Naive thymus-derived CD8-positive, alpha-beta T cell (primary cell): ENCODE measurements around the gene ETV1. TPM values are rescaled to one million over a fixed set of nuclear protein-coding genes. Genes with fewer than 3 reads are reported as not detected.

Experiments
- ATAC-seq, 2 donors: fragments of 150-1000 bp; cut with Tn5 transposase in 1 of 2; sonication (Bioruptor Pico), chemical (Tn5 transposase) in 1 of 2; 1 replicate in 1 of 2; 2 replicates in 1 of 2; pipeline ENCODE4 v1.10.0; 2021; ENCODE audit warnings: mild to moderate bottlenecking in 2 of 2, moderate library complexity in 2 of 2
- POLR2A ChIA-PET: fragments of 350-600 bp; sonication (Branson Sonifier 250); formaldehyde crosslinking; loops from one replicate; lab custom pipeline; 2021; ENCODE audit warnings: antibody characterized with exemption; lab: Charles Lee
- DNase-seq, 10 donors: peaks; one replicate each; pipeline versions ENCODE4 v3.0.0 to v3.0.0-alpha.2; 2020 to 2022
- H3K27ac Mint-ChIP-seq, 10 donors: one replicate each; pipeline ENCODE4 v1.8.0; 2020 to 2022; ENCODE audit warnings: mild to moderate bottlenecking in 10 of 10, mixed read lengths in 10 of 10, moderate library complexity in 4 of 10, inconsistent platforms in 1 of 10
- H3K27me3 Mint-ChIP-seq, 5 donors: one replicate each; pipeline ENCODE4 v1.8.0; 2021 to 2022; ENCODE audit warnings: mixed read lengths in 5 of 5
- H3K36me3 Mint-ChIP-seq, 3 donors: one replicate each; pipeline ENCODE4 v1.8.0; 2020 to 2022; ENCODE audit warnings: mixed read lengths in 3 of 3, mild to moderate bottlenecking in 2 of 3, inconsistent platforms in 1 of 3
- H3K4me1 Mint-ChIP-seq, 4 donors: one replicate each; pipeline ENCODE4 v1.8.0; 2021 to 2022; ENCODE audit warnings: mixed read lengths in 4 of 4
- H3K4me3 Mint-ChIP-seq, 10 donors: one replicate each; pipeline ENCODE4 v1.8.0; 2020 to 2022; ENCODE audit warnings: mild to moderate bottlenecking in 10 of 10, mixed read lengths in 10 of 10, moderate library complexity in 6 of 10, inconsistent platforms in 1 of 10
- H3K9me3 Mint-ChIP-seq, 9 donors: one replicate each; pipeline ENCODE4 v1.8.0; 2020 to 2022; ENCODE audit warnings: mixed read lengths in 9 of 9, mild to moderate bottlenecking in 3 of 9, inconsistent platforms in 1 of 9, moderate library complexity in 1 of 9
- polyA plus RNA-seq, 3 donors: library from polyadenylated mRNA; unstranded; fragments of 300-500 nt; fragmentation: Illumina TruSeq; gene quantifications; one replicate each; pipeline ENCODE4 v1.2.3, GENCODE V29; 2021
- total RNA-seq, 8 experiments: library from RNA in 2 of 8; stranded (reverse) in 2 of 8; gene quantifications; one replicate each; pipeline ENCODE4 v1.2.3 and lab custom pipeline; 2021 to 2026

Gene ETV1
- total and polyA plus RNA-seq, 5 experiments from 2014 or later = not detected

GRCh38 chr7:13882051-13882450, 107.4 kb downstream of the ETV1 start:
- no peak for DNase-seq
- Mint-ChIP-seq H3K27me3 (no peaks in the 10 kb centered on the region), H3K27ac (no peak overlapping the region), H3K36me3 (no peaks in the 10 kb centered on the region), H3K4me1 (no peaks in the 10 kb centered on the region), H3K9me3 (peaks cover 0 to 23% (median 4%) of the 10 kb centered on the region in 9 donors), H3K4me3 (no peak overlapping the region)
- POLR2A ChIA-PET = no interaction called here
- no peak for ATAC-seq

DNA sequence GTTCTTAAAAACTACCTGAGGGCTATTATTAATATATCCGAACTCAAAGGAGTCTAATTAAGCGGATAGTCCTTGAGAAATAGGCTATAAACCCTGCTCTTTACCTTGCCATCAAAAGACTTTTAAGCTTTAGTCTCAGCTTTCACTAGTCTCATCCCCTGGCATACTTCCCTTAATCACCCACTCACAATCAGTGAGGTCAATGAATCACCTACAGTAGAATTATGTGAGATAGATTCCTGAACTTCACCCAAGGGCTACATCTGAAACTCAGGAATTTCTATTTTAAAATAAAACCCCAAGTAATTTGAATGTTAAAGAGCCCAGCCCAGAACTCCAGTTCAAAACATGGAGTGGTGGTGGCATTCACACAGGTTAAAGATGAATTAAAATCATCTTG, 108.7 kb downstream of the ETV1 start:
- ATAC-seq = no peak

GRCh38 chr7:13879994-13880686, 109.3 kb downstream of the ETV1 start:
- no peaks in the 10 kb centered on the region for H3K27me3 Mint-ChIP-seq
- ATAC-seq = no peak
- no peak for DNase-seq

More for the DNA sequence above, 108.7 kb downstream of the ETV1 start:
- Mint-ChIP-seq H3K4me1 (no peaks in the 10 kb centered on the region), H3K27me3 (no peaks in the 10 kb centered on the region), H3K27ac (no peak overlapping the region), H3K9me3 (peaks cover 0 to 23% (median 3%) of the 10 kb centered on the region in 9 donors), H3K4me3 (no peak overlapping the region), H3K36me3 (no peaks in the 10 kb centered on the region)
- DNase-seq = no peak
- POLR2A ChIA-PET = no interaction called here

GRCh38 chr7:13879143-13879542, 110.3 kb downstream of the ETV1 start:
- Mint-ChIP-seq H3K36me3 (no peaks in the 10 kb centered on the region), H3K27ac (no peak overlapping the region), H3K4me3 (no peak overlapping the region), H3K9me3 (peaks cover 0 to 23% (median 5%) of the 10 kb centered on the region in 9 donors), H3K4me1 (peaks cover 0 to 5% (median 2%) of the 10 kb centered on the region in 4 donors), H3K27me3 (no peaks in the 10 kb centered on the region)
- ATAC-seq (no peak), DNase-seq (no peak)
- POLR2A ChIA-PET = no interaction called here

More at GRCh38 chr7:13879994-13880686, 109.3 kb downstream of the ETV1 start:
- H3K4me3 Mint-ChIP-seq = no peak overlapping the region
- POLR2A ChIA-PET = no interaction called here
- peaks cover 0 to 23% (median 5%) of the 10 kb centered on the region in 9 donors for H3K9me3 Mint-ChIP-seq
- H3K27ac Mint-ChIP-seq = no peak overlapping the region
- H3K36me3 Mint-ChIP-seq = no peaks in the 10 kb centered on the region
- H3K4me1 Mint-ChIP-seq = no peaks in the 10 kb centered on the region

DNA sequence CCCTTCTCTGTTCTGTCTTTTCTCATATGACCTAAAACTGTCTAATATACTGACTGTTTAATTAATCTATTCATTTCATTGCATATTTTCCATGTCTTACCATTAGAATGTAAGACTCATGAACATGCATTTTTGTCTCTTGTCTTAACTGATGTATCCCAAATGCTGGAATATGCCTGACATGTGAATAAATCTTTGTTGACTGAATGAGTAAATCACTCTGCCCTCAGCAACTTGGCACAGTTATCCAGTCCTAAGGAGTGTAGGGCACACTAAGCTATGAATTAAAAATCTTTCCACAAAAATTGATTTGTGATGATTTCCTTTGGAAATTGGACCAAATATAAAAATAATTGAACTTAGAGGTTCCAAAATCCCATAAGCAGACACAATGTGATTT, 111.3 kb downstream of the ETV1 start:
- ATAC-seq = no peak

DNA sequence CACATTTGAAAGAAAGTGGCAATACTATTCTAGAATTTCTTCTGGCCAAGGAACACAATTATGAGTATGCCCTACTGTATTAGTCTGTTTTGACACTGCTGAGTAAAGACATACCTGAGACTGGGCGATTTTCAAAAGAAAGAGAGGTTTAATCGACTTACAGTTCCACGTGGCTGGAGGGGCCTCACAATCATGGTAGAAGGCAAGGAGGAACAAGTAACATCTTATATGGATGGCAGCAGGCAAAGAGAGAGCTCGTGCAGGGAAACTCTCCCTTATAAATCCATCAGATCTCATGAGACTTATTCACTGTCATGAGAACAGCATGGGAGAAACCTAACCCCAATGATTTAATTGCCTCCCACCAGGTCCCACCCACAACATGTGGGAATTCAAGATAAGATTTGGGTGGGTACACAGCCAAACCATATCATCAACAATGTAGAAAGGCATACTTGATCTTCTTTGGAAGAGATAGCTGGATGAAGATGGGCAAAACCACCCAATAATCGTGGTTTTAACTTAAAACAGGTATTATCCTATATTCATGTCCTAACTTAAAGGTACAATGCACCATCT, 113.9 kb downstream of the ETV1 start:
- no peak for DNase-seq
- POLR2A ChIA-PET = no interaction called here
- no peaks in the 10 kb centered on the region for H3K27me3 Mint-ChIP-seq
- H3K4me1 Mint-ChIP-seq = peaks cover 0 to 6% (median 3%) of the 10 kb centered on the region in 4 donors
- H3K9me3 Mint-ChIP-seq = peaks cover 0 to 23% (median 4%) of the 10 kb centered on the region in 9 donors
- no peak overlapping the region for H3K27ac Mint-ChIP-seq
- H3K4me3 Mint-ChIP-seq = no peak overlapping the region
- H3K36me3 Mint-ChIP-seq = no peaks in the 10 kb centered on the region
- ATAC-seq = no peak

More for the DNA sequence above, 111.3 kb downstream of the ETV1 start:
- H3K4me1 Mint-ChIP-seq = peaks cover 0 to 6% (median 3%) of the 10 kb centered on the region in 4 donors
- no peaks in the 10 kb centered on the region for H3K27me3 Mint-ChIP-seq
- H3K9me3 Mint-ChIP-seq = peaks cover 0 to 23% (median 4%) of the 10 kb centered on the region in 9 donors
- no peaks in the 10 kb centered on the region for H3K36me3 Mint-ChIP-seq
- no peak overlapping the region for H3K27ac Mint-ChIP-seq
- H3K4me3 Mint-ChIP-seq = no peak overlapping the region
- DNase-seq = no peak
- POLR2A ChIA-PET = no interaction called here

DNA sequence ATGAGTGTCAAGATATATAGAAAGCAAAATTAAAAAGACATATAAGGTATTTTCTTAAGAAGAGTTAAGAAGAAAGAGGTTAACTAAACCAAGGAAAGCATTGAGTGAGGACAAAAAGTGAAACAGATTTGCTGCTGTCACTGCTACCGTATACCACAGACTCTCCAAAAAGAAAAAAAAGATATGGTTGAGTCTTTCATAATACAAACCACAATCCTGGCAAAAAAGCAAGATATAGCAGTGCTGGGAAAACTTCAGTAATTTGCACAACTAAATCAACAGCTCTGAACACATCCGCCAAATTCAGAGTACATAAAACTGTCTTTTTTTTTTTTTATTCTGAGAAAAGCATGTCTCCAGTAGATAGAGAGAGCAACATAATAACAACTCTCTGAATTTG, 114.7 kb downstream of the ETV1 start:
- ATAC-seq (peak; percentile 38 to 44), DNase-seq (peak in 2 of 10 donors; percentile 2 to 8)
- H3K27me3 Mint-ChIP-seq = no peaks in the 10 kb centered on the region
- peaks cover 0 to 6% (median 3%) of the 10 kb centered on the region in 4 donors for H3K4me1 Mint-ChIP-seq
- POLR2A ChIA-PET = no interaction called here
- no peak overlapping the region for H3K27ac Mint-ChIP-seq
- H3K4me3 Mint-ChIP-seq = no peak overlapping the region
- H3K9me3 Mint-ChIP-seq = peaks cover 0 to 23% (median 4%) of the 10 kb centered on the region in 9 donors
- no peaks in the 10 kb centered on the region for H3K36me3 Mint-ChIP-seq

GRCh38 chr7:13872709-13873108, 116.8 kb downstream of the ETV1 start:
- DNase-seq (no peak), ATAC-seq (no peak)
- Mint-ChIP-seq H3K27me3 (no peaks in the 10 kb centered on the region), H3K36me3 (no peaks in the 10 kb centered on the region), H3K27ac (no peak overlapping the region), H3K4me1 (peaks cover 0 to 6% (median 3%) of the 10 kb centered on the region in 4 donors), H3K4me3 (no peak overlapping the region), H3K9me3 (peaks cover 0 to 6% (median 2%) of the 10 kb centered on the region in 9 donors)
- POLR2A ChIA-PET = no interaction called here

DNA sequence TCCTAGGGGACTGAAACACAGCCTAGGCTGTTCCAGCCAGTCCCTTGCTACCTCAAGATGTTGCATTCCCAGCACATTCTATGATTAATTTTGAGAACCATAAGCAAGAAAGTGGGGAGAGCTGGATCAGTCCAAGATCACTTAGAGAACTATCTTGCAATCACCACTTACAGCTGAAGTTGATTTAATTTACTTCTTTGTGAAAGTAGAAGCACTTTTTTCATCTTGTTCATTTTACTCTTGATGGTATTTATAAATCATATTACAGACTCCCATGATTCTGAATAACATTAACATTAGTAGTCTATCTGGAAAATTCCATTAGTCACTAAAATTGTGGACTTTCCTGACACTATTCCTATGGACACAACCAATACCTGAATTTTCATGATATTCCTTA, 118.5 kb downstream of the ETV1 start:
- Mint-ChIP-seq H3K4me1 (peaks cover 0 to 6% (median 3%) of the 10 kb centered on the region in 4 donors), H3K27ac (no peak overlapping the region), H3K36me3 (no peaks in the 10 kb centered on the region), H3K4me3 (no peak overlapping the region), H3K27me3 (no peaks in the 10 kb centered on the region), H3K9me3 (peaks cover 0 to 8% (median 0%) of the 10 kb centered on the region in 9 donors)
- ATAC-seq = no peak
- POLR2A ChIA-PET = no interaction called here
- DNase-seq = no peak

DNA sequence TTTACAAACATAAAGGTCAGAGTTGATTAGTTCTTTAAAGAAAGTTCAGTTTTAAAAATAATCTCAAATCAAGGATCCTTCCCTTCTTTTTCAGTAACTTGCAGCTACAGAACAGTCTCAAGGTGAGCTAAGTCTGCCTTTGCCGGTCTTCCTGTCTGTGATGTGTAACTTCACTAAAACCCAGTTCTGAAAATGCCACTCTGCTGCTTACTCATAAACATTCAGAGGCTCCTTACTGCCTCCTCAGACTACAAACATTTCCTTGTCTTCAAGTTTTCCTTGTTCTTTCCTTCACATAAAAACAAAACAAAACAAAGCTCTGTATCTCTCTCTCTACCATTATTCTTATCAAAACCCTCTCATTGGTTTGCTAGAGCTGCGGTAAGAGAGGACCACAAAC, 128.7 kb downstream of the ETV1 start:
- ATAC-seq (no peak), DNase-seq (no peak)
- peak overlapping the region in 1 of 10 donors; percentile 24 for H3K27ac Mint-ChIP-seq
- no peaks in the 10 kb centered on the region for H3K27me3 Mint-ChIP-seq
- H3K4me1 Mint-ChIP-seq = peaks cover 0 to 3% (median 0%) of the 10 kb centered on the region in 4 donors
- peaks cover 0 to 2% (median 0%) of the 10 kb centered on the region in 9 donors for H3K9me3 Mint-ChIP-seq
- POLR2A ChIA-PET = no interaction called here
- no peak overlapping the region for H3K4me3 Mint-ChIP-seq
- no peaks in the 10 kb centered on the region for H3K36me3 Mint-ChIP-seq

GRCh38 chr7:13856012-13856411, 133.5 kb downstream of the ETV1 start:
- peaks cover 0 to 1% (median 0%) of the 10 kb centered on the region in 9 donors for H3K9me3 Mint-ChIP-seq
- H3K27me3 Mint-ChIP-seq = no peaks in the 10 kb centered on the region
- no peak overlapping the region for H3K4me3 Mint-ChIP-seq
- no peak overlapping the region for H3K27ac Mint-ChIP-seq
- ATAC-seq (no peak), DNase-seq (no peak)
- no peaks in the 10 kb centered on the region for H3K36me3 Mint-ChIP-seq
- H3K4me1 Mint-ChIP-seq = peaks cover 0 to 4% (median 0%) of the 10 kb centered on the region in 4 donors
- POLR2A ChIA-PET = no interaction called here

DNA sequence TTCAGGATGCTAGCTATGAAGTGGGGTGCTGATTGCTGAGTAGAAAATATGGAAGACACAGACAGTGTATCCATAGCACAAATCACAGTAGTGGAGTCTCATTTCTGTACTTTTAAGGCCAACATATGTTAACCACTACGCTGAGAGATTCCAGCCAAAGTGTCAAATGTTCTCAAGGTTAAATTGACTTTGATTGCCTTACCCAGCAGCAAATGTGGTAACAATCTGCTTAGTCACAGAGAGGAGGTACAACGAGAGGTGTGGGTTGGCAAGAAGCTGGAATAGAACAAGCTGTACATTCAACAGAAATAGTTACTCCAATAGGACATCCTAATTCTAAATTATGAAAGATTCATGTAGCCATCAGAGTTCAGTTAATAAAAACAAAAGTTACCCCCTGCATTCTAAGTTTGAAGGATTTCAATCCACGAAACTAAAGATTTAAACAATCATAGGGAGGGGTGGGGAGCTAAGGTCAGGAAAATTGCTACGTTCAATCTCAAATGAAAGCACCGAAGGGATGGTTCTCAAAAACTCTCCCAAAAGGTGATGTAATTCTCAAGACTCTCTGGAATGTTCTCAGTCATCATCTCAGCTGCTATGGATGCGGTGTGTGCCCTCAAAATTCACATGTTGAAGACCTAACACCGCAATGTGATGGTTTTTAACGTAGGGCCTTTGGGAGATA, 137.0 kb downstream of the ETV1 start:
- no peaks in the 10 kb centered on the region for H3K9me3 Mint-ChIP-seq
- peak overlapping the region in 1 of 10 donors; percentile 13 for H3K27ac Mint-ChIP-seq
- no peaks in the 10 kb centered on the region for H3K27me3 Mint-ChIP-seq
- ATAC-seq = no peak
- POLR2A ChIA-PET = no interaction called here
- no peak overlapping the region for H3K4me3 Mint-ChIP-seq
- no peaks in the 10 kb centered on the region for H3K36me3 Mint-ChIP-seq
- DNase-seq = no peak
- H3K4me1 Mint-ChIP-seq = peaks cover 3 to 20% (median 16%) of the 10 kb centered on the region in 4 donors

DNA sequence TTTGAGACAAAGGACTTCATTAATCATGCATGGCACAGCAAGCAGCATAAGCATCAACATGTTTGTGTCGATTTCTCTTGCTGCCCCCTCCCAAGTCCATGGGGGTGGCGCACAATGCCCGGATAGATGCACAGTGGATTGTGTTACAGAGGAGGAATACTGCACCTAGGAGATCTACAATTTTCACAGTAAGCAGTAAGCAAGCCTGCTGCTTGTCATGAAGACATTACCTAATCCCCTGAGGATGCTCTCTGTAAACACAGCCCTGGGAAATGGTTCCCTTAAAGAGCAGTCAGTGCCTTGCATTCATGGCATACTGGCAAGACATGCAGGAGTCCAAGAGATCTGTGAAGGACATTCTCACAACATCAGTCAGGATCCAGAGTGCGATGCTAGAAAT, 137.7 kb downstream of the ETV1 start:
- H3K27ac Mint-ChIP-seq = no peak overlapping the region
- DNase-seq = no peak
- POLR2A ChIA-PET = no interaction called here
- no peaks in the 10 kb centered on the region for H3K36me3 Mint-ChIP-seq
- no peaks in the 10 kb centered on the region for H3K27me3 Mint-ChIP-seq
- no peak overlapping the region for H3K4me3 Mint-ChIP-seq
- H3K9me3 Mint-ChIP-seq = no peaks in the 10 kb centered on the region
- no peak for ATAC-seq
- H3K4me1 Mint-ChIP-seq = peaks cover 3 to 20% (median 16%) of the 10 kb centered on the region in 4 donors
